ENCODE data around the gene CHI3L1.

DNA sequence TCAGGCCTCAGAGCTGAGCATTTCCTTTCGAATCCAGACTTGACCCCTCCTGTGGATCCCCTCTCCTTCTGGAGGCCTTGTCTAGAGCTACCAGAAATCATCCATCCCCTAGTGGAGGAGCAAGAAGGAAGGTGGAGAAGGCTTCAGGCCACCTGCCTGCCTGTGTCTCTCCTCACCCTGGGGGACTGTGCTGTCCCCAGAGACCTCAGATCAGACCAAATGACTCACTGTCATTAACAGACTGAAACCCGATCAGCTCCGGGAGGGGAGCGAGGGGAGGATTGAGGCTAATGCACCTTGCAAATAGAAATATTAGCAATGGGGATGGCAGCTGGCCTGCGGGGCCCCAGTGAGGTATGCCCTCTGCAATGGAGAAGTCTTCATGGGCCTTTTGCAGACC, 12.9 kb downstream of the CHI3L1 start:
- TF ChIP-seq EZH2 (IDR thresholded peaks at IDR 0.05; ENCODE audit: borderline replicate concordance, low read depth, low read length, poor library complexity, severe bottlenecking) = no peak
- TF ChIP-seq, protein P1, sequence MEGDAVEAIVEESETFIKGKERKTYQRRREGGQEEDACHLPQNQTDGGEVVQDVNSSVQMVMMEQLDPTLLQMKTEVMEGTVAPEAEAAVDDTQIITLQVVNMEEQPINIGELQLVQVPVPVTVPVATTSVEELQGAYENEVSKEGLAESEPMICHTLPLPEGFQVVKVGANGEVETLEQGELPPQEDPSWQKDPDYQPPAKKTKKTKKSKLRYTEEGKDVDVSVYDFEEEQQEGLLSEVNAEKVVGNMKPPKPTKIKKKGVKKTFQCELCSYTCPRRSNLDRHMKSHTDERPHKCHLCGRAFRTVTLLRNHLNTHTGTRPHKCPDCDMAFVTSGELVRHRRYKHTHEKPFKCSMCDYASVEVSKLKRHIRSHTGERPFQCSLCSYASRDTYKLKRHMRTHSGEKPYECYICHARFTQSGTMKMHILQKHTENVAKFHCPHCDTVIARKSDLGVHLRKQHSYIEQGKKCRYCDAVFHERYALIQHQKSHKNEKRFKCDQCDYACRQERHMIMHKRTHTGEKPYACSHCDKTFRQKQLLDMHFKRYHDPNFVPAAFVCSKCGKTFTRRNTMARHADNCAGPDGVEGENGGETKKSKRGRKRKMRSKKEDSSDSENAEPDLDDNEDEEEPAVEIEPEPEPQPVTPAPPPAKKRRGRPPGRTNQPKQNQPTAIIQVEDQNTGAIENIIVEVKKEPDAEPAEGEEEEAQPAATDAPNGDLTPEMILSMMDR (conservative IDR thresholded peaks at IDR 0.05; ENCODE audit: low read depth, low read length) = no peak
